ENCODE results near the gene FUT3.
"Not testable (repeated sequence)": the region's sequence is repeated elsewhere in the genome, so short reads cannot be mapped to it uniquely, and the experiment has no call there.

FUT3 gene

GRCh38 chr19:5844456-5845433 lies 6.5 kb downstream of the FUT3 start:
- no peak for DNase-seq

- no peak for DNase-seq
Measured at GRCh38 chr19:5843295-5843927, 7.8 kb downstream of the FUT3 start.

DNA sequence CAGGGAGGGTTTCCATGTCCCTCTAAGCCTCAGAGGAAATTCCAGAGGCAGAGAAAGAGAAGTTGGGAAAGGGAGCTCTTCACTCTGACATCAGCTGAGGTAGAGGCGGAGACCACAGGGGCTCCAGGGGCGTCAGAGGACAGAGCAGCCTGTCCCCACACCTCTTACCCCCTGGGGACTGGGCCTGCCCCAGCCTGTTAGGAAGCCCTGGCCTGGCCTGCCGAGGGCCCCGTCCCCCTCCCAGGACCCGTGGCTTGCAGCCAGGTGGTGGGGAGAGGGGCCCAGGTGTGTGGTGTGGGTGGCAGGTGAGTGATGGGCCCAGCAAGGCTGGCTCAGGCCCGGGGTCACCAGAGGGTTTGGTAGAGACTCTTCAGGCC lies 9.5 kb downstream of the FUT3 start:
- DNase-seq: not testable (repeated sequence)

DNA sequence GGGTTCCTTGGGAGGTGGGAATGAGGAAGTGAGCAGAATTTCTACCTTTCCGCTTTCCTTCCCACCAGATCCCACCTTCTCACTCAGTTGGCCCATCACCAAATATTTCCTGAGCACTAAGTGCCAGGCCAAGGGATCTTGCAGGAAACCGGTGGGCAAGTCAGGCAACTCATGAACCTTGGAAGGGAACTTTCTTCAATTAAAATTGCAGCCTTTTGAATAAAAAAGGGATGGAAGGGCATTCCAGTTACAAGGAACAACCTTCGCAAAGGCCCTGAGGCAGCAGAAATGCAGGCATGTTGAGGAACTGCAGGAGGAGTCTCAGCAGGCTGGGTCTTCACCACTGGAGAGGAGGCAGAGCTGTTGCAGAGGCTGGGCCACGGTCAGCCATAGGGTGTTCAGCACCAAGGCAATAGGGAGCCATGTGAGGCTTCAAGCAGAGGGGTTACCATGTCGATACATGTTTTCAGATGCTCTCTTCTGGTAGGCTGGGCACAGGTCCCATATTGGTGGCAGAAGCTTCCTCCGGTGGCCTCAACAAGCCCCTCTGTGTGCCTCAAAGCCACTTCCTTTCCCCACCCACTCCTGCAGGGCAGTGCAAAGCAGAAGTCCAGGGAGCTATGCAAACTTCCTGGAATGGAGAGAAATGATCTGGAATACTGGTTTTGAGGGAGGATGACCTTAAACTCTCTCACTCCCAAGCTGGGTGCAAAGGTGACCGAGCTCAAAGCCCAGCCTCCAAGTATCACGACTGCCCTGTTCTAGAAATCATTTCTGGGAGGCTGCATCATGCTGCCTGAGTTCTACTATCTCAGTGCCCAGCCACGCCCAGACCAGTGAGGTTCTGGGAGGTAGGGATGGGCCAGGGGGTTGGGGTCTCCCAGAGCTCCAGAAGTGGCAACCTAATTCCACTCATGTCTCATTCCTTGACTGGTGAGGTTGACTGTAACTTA lies 11.9 kb downstream of the FUT3 start, which contains the start of gene FUT6:
FUT6 (minus strand) TSS at position 638 of the 953 bp plus-strand sequence. CDS start 7,135 bp downstream, outside the sequence.
- no peak for DNase-seq

GRCh38 chr19:5838353-5839064 lies 12.7 kb downstream of the FUT3 start:
- no peak for DNase-seq

DNA sequence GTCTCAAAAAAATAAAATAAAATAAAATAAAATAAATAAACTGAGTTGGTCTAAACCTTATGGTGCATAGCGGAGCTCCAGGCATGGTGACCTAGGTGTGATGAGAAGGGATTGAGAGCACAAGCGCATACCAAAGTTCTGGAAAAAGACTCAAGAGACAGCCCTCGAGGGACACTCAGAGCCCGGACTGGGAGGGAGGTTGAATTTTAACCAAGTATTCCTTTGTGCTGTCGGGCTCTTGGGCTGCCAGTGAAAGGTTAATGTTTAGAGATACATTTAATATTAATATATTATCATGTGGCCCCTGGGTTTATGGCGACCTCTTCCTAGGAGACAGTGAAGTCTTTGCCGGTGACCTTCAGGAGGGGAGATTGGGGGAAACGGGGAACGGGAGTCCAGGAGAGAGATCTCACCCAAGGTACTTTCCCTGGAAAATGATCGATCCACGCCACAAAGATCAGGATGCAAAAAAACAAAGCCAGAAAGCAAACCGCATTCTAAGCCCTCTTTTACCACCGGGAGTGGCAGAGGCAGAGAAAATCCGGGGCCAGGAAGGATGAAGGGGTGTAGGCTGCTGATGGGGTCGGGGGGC lies 13.4 kb downstream of the FUT3 start:
- no peak for DNase-seq

GRCh38 chr19:5832527-5833216 lies 18.6 kb downstream of the FUT3 start:
- DNase-seq: no peak

DNA sequence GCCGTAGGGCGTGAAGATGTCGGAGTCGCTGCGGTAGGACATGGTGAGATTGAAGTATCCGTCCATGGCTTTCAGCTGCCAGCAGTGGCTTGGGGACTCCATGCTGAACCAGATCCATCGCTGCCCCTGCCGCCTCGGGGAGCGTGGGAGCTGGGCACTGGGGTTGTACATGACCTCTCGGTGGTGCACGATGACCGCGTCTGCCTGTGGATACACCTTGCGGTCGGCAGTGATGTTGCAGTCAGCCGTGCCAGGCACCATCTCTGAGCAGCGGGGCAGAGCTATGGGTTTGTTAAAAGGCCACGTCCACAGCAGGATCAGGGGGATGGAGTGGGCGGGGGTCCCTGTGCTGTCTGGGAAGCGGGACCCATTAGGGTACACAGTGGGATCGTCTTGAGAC lies 19.2 kb downstream of the FUT3 start:
- DNase-seq: no peak

DNA sequence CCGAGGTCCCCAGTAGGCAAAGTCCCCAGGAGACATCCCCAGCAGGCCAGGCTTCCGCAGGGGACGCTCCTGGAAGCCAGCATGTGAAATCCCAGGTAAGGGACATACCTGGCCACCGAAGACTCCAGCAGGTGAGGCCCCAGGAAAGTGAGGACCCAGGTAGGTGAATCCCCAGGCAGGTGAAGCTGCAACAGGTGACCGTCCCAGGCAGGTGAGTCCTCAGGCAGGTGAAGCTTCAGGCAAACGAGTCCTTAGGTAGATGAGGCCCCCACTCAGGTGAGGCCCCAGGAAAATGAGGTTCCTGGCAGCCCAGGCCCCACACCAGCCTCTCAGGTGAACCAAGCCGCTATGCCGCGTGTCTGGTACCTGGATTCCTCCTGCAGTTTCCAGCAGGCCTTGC lies 20.1 kb downstream of the FUT3 start:
- no peak for DNase-seq

- DNase-seq: no peak
Measured at GRCh38 chr19:5829567-5830310, 21.5 kb downstream of the FUT3 start.

DNA sequence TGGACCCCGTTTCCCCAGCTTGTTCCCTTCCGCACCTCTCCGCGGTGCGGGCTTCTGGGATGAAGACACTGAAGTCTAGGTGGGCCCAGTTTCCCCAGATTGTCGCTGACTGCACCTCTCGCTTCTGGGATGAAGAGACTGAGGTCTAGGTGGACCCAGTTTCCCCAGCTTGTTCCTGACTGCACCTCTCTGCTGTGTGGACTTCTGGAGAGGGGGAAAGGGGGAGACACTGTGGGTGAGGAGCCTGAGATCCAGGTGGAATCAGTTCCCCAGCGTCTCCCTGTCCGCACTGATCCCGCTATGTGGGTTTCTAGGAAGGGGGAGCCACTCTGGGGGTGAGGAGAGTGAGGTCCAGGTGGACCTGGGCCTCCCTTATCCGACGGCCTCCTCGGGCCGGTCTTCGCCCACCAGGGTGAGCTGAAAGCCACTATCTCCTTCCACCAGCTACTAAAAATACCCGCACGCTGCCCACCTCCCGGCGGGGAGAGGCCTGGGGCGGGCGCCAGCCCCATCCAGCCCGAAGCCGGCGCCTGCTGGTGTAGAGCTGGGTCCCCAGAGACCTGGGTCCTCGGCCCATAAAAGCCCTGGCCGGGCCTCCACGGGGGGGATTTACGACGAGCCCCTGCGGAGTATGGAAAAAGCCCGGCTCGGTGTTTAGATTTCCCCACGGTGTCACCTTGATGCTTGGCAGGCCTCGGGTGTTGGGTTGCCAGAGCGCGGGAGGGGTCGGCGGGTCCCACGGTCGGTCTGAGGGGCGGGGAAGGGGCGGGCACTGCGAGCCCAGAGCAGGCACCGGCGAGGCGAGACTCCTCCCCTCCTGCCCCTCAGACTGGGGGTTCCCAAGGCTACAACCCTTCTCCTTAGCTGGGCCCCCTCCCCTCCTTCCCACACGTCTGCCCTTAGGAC lies 22.3 kb downstream of the FUT3 start:
- peak; percentile 41 to 53 for DNase-seq

DNA sequence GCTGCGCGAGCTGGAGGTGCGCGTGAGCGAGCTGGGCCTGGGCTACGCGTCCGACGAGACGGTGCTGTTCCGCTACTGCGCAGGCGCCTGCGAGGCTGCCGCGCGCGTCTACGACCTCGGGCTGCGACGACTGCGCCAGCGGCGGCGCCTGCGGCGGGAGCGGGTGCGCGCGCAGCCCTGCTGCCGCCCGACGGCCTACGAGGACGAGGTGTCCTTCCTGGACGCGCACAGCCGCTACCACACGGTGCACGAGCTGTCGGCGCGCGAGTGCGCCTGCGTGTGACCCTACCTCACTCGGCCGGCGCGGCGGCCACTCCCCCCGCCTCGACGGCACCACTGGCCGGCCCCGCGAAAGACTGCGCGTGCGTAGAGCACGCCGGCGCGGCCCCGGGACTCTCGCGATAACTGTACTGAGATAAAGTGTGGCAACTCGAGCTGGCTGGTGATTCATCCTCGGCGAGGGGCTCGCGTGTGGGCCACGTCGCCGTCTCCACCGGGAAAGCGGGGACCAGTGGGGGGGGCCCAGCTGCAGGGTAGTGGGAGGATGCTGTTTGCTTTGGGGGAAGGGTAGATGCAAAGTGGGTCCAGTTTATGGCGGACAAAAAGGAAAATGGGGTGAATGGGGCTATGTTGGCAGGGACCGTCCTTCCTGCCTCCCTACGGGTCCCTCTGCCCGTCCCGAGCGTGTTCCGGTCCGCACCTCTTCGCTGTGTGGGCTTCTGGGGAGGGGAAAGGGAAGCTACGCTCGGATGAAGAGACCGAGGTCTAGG lies 23.2 kb downstream of the FUT3 start:
- DNase-seq: peak; percentile 95 to 96

GRCh38 chr19:5827342-5827890 lies 23.8 kb downstream of the FUT3 start:
- DNase-seq: no peak

- DNase-seq: peak in 1 of 2 experiments; percentile 36
Measured at GRCh38 chr19:5826531-5827341, 24.5 kb downstream of the FUT3 start.

GRCh38 chr19:5825178-5825577 lies 26.1 kb downstream of the FUT3 start:
- no peak for DNase-seq

- no peak for DNase-seq
Measured at GRCh38 chr19:5824751-5825150, 26.5 kb downstream of the FUT3 start.

- DNase-seq: no peak
Measured at GRCh38 chr19:5823579-5824281, 27.5 kb downstream of the FUT3 start.

Measured in activated CD4-positive, alpha-beta T cell treated with anti-CD3 and anti-CD28 coated beads, Interleukin-2, amount 50 U/mL, for 48 hours (primary cell).